KOPT-K1 (cell line): ENCODE measurements around the gene HYAL1.

Experiments
- H3K27ac ChIP-seq: fragments of 200-600 bp; sonication (generic); 2 replicates; pipeline ENCODE4 v1.5.1; 2016; ENCODE audit warnings: antibody characterized with exemption, mild to moderate bottlenecking, low read depth, low read length; ENCODE audit not compliant: poor library complexity, severe bottlenecking
- H3K36me3 ChIP-seq: fragments of 200-600 bp; sonication (generic); 2 replicates; pipeline ENCODE4 v1.5.1; 2017; ENCODE audit warnings: antibody characterized with exemption, mild to moderate bottlenecking, low read length, moderate library complexity; ENCODE audit not compliant: insufficient read depth
- H3K9me3 ChIP-seq: fragments of 200-600 bp; sonication (generic); 2 replicates; pipeline ENCODE4 v1.5.1; 2017; ENCODE audit warnings: antibody characterized with exemption, low read length, mild to moderate bottlenecking; ENCODE audit not compliant: insufficient read depth, poor library complexity, severe bottlenecking

The HYAL1 gene

GRCh38 chr3:50303013-50303815 lies at the start of gene HYAL1:
Gene HYAL1 (minus strand): TSS chr3:50303574. CDS start chr3:50302956, 618 bp downstream.
- peaks cover 5% of the 10 kb centered on the region for H3K9me3 ChIP-seq
- H3K36me3 ChIP-seq: no peaks in the 10 kb centered on the region
- H3K27ac ChIP-seq: no peak within 1 kb of the TSS

GRCh38 chr3:50352781-50353180 lies 49.4 kb upstream of the HYAL1 start:
- H3K27ac ChIP-seq: no peak overlapping the region
- H3K36me3 ChIP-seq: peaks cover 78% of the 10 kb centered on the region
- H3K9me3 ChIP-seq: no peaks in the 10 kb centered on the region

GRCh38 chr3:50351323-50351697 lies 47.9 kb upstream of the HYAL1 start:
- Histone ChIP-seq H3K27ac (peak overlapping the region; percentile 78), H3K36me3 (peaks cover 69% of the 10 kb centered on the region), H3K9me3 (no peaks in the 10 kb centered on the region)

- Histone ChIP-seq H3K9me3 (no peaks in the 10 kb centered on the region), H3K36me3 (peaks cover 63% of the 10 kb centered on the region), H3K27ac (peak within 1 kb of the TSS; percentile 78)
These were observed 47.4 kb upstream of the HYAL1 start, which contains the start of the genes CYB561D2 and NPRL2 for GRCh38 chr3:50350527-50351322. Gene CYB561D2 (plus strand): TSS chr3:50350862. CDS start chr3:50351434, 572 bp downstream. Gene NPRL2 (minus strand): TSS chr3:50350775. CDS start chr3:50350652, 123 bp downstream.

- Histone ChIP-seq H3K36me3 (peaks cover 57% of the 10 kb centered on the region), H3K27ac (peak overlapping the region; percentile 78), H3K9me3 (no peaks in the 10 kb centered on the region)
These were observed 46.8 kb upstream of the HYAL1 start for GRCh38 chr3:50350213-50350526.

GRCh38 chr3:50347187-50347813 lies 43.9 kb upstream of the HYAL1 start:
- Histone ChIP-seq H3K27ac (no peak overlapping the region), H3K36me3 (peaks cover 29% of the 10 kb centered on the region), H3K9me3 (no peaks in the 10 kb centered on the region)

GRCh38 chr3:50345586-50346234 lies 42.3 kb upstream of the HYAL1 start, which contains the start of gene ZMYND10:
Gene ZMYND10 (minus strand): TSS chr3:50345732. CDS start chr3:50345579, 153 bp downstream.
- no peaks in the 10 kb centered on the region for H3K9me3 ChIP-seq
- H3K36me3 ChIP-seq: peaks cover 22% of the 10 kb centered on the region
- H3K27ac ChIP-seq: no peak within 1 kb of the TSS

GRCh38 chr3:50345008-50345407 lies 41.6 kb upstream of the HYAL1 start:
- H3K36me3 ChIP-seq: peaks cover 22% of the 10 kb centered on the region
- H3K9me3 ChIP-seq: no peaks in the 10 kb centered on the region
- H3K27ac ChIP-seq: no peak overlapping the region

- peaks cover 8% of the 10 kb centered on the region; the same call in 1 of the 2 replicates for H3K36me3 ChIP-seq
These were observed 39.6 kb upstream of the HYAL1 start for GRCh38 chr3:50342813-50343633.

GRCh38 chr3:50341996-50342650 lies 38.7 kb upstream of the HYAL1 start:
- Histone ChIP-seq H3K36me3 (no peaks in the 10 kb centered on the region), H3K27ac (no peak overlapping the region), H3K9me3 (no peaks in the 10 kb centered on the region)

More at GRCh38 chr3:50342813-50343633, 39.6 kb upstream of the HYAL1 start:
- Histone ChIP-seq H3K27ac (no peak overlapping the region), H3K9me3 (no peaks in the 10 kb centered on the region)

GRCh38 chr3:50341537-50341936 lies 38.2 kb upstream of the HYAL1 start:
- Histone ChIP-seq H3K9me3 (no peaks in the 10 kb centered on the region), H3K27ac (no peak overlapping the region), H3K36me3 (no peaks in the 10 kb centered on the region)

- no peaks in the 10 kb centered on the region for H3K9me3 ChIP-seq
- H3K27ac ChIP-seq: no peak within 1 kb of the TSS
- 0 out of 2 replicates have a peak, but pooled peaks cover 2% of the 10 kb centered on the region for H3K36me3 ChIP-seq
These were observed 37.3 kb upstream of the HYAL1 start, which contains the start of gene RASSF1 for GRCh38 chr3:50340448-50341329. Gene RASSF1 (minus strand): TSS chr3:50340836. CDS start chr3:50340805, 31 bp downstream.

- Histone ChIP-seq H3K27ac (no peak overlapping the region), H3K9me3 (no peaks in the 10 kb centered on the region), H3K36me3 (0 out of 2 replicates have a peak, but pooled peaks cover 5% of the 10 kb centered on the region)
These were observed 36.7 kb upstream of the HYAL1 start for GRCh38 chr3:50340147-50340447.
